ENCODE data around the gene ARL4C.

Gene ARL4C

DNA sequence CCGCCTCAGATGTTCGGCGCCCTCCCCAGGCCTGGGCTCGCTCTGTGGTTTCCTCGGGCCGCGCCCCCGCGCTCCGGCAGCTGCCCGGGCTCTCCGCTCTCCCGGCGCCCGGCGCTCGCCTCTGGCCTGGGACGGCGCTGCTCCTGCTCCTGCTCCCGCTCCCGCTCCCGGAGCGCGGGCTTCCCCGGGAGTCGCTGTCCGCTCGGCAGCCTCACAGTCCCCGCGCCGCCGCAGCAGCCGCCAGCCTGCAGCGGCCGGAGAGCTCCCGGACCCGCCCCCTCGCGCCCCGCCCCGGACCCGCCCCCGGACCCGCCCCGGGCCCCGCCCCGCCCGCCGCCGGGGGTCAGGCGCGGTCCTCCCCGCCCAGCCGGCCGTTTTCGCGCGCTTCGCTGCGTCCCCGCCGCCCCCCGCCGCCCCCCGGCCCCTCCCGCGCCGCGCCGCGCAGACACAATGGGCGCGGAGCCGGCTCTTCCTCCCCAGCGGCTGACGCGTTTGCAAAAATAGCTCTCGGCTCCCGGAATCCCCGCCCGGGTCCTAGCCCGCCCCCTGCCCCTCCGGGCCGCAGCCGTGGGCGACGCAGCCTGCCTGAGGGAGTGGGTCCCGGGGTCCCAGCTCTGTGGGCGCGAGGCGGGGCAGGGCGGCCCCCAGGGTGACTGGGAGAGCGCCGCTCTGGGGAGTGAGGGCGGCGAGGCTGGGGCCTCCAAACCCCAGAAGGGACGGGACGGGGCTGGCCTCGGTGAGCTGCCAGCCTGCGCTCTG is at the start of gene ARL4C:
Gene ARL4C, minus strand, starts transcription at position 247 of the 759 bp plus-strand sequence. CDS start 495 bp downstream, outside the sequence.
- peak; percentile 49 for DNase-seq

DNA sequence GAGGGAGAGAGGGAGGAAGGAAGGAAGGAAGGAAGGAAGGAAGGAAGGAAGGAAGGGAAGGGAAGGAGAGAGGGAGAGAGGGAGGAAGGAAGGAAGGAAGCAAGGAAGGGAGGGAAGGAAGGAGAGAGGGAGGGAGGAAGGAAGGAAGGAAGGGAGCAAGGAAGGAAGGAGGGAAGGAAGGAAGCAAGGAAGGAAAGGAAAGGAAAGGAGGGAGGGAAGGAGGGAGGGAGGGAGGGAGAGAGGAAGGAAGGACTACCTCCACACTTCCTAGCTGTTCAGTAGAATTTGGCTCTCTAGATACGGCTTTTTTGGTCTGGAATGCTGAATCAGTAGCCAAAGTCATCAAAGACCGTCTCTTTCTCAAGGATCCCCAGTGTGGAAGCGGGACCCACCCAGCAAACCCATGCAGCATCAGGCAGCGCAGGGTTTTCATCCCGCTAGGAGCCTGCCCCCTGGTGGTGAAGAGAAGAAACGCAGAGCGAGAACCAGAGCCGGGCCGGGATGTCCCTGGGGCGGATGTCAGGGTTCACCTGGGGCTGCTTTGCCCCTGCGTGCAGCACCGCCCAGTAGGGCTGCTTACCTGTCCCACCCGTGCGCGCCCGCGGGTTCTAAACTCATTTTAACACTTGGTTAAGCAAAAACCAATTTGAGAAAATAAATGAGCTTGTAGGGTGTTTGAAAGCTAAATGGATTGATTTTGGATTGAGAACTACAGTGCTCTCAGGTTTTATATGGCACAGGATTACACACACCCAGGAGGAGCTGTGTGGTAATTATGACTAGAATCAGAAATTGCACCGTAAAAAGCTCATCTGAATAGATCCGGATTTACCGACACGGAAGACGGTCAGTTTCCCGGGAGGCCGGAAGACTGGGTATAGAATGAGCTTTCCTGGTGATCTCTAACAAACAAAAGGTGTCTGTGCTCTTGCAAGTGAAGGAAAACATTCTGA is 48.1 kb upstream of the ARL4C start:
- DNase-seq: peak; percentile 37

DNA sequence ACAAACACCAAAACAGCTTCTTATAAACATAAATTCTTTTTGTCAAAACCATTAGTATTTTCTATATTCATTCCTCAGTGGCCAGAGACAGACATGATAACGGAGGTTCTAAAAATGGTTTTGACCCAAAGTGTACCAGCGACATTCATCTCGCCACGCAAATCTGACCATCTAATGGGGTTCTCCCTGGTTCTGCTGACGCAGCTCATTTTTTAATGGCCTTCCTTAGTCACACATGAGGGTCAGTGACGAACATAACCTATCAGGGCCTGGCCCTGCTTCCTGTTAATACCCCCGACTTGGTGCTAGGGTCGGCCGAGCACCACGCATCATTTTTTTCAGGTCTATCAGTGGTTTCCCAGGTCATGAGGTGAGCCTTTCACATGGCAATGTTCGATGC is 45.9 kb upstream of the ARL4C start:
- no peak for DNase-seq

- no peak for DNase-seq
Measured at GRCh38 chr2:234537929-234538328, 41.0 kb upstream of the ARL4C start.

DNA sequence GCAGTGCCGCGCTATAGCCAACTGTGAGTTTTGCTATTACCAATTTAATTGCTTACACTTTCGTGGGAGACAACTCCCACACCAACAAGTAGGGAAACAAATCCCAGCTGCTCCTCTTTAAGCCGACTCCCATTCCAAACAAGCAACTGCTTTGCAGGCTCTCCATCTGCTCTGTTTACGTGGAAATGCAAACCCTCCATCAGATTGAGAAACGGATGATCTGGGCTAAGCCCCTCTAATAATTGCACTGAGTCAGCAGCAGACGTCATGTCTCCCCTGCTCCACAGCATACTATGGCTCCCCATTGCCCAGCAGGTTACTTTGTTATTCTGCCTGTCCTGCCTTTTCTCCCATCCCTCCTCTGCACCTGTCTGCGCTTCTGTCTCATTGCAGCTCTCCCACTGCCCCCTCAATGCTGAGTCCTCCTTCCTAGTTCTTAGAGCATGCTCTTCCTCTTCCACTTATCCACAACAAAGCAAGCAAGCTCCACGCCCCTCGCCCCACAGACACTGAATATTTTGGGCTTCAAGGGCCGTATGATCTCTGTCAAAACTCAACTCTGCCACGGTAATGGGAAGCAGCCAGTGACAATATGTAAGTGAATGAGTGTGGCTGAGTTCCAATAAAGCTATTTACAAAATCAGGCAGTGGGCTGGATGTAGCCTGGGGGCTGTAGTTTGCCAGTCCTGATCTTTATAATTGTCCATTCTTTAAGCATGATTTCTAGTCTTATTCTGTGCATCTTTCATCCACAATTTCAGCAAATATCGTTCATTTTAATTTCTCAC is 39.5 kb upstream of the ARL4C start:
- DNase-seq: no peak

DNA sequence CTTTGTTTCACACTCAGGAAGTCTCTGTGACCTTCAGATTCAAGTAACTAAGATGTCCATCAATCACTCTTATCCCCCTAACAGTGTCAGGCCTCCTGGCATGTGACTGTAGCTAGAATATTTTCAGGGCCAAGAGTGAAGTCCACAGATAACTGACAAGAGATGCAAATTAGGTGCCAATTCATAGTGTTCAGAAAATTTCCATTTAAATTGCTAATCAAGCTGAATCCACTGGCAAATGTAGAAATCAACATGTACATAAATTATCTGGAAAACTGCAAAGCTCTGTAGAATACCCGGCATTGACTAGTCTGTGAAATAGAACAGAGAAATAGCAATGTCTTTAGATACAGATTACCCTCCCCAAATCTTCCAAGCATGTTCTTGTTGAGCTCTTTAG is 38.6 kb upstream of the ARL4C start:
- no peak for DNase-seq

GRCh38 chr2:234534515-234534914 is 37.6 kb upstream of the ARL4C start:
- no peak for DNase-seq

DNA sequence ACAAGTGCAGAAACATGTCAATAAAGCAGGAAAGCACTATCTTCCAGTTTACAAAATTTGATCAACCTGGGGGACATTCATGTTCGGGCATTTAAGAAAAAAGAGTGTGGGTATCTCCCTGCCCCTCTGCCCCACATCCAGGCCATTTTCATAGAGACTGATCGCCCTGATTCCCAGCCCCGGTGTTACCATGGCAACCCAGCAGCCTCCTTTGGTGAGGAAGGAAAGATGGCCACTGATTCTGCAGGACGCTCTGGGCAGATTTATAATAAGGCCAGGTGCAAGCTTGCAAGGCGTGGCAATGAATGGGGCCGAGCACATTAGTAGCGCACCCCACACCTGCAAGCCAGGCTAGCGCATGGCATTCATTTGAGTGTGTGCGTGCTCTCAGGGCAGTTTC is 36.7 kb upstream of the ARL4C start:
- no peak for DNase-seq

DNA sequence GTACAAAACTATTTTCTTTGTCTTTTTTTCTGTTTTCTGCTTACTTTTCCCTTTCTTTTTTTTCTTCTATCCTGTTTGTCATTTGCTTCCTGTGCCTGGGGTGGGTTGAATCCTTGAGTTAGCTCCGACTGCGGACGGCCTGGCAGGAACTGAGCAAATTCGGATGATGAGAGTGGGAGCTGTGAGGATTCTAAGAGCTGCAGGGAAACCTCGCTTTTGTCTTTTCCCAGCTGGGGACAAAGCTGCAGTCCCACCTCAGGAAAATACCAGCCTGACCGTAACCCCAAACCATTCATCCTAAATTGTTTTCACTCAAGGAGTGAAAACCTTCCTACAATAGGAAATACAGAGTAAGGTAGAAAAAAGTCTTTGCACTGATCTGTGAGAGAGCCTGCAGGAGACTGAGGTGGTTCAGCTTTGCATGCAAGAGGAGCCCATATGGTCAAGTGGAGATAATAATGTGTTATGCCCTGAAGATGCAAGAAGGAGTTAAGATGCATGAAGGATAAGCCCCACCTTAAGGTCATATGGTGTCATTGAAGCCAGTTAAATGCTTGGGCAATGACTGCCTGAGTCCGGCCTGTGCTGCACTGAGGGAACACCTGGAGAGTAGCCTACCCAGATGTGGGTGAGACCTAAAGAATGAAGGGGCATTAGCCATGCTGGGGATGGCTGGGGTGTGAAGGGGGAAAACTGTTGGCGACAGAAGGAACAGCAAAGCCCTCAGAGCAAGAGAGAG is 31.7 kb upstream of the ARL4C start:
- no peak for DNase-seq

DNA sequence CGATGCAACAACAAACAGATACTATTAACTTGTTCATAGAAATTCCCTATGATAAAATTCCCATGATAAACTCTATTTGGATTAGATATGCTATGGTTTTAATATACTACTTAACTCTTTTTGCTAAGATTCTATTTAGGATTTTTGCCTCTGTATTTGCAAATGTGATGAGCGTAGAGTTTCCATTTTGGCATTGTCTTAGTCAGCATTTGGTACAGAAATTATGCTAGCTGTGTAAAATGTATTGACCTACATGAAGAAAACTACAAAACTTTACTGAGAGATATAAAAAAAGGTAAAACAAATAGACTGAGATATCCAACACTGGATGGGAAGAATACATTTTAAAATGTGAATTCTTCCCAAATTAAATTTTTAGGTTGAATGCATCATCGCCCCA is 29.8 kb upstream of the ARL4C start:
- no peak for DNase-seq

- DNase-seq: no peak
Measured at GRCh38 chr2:234521536-234521935, 24.7 kb upstream of the ARL4C start.

GRCh38 chr2:234518986-234519642 is 22.2 kb upstream of the ARL4C start:
- no peak for DNase-seq

- DNase-seq: no peak
Measured at GRCh38 chr2:234517971-234518370, 21.1 kb upstream of the ARL4C start.

DNA sequence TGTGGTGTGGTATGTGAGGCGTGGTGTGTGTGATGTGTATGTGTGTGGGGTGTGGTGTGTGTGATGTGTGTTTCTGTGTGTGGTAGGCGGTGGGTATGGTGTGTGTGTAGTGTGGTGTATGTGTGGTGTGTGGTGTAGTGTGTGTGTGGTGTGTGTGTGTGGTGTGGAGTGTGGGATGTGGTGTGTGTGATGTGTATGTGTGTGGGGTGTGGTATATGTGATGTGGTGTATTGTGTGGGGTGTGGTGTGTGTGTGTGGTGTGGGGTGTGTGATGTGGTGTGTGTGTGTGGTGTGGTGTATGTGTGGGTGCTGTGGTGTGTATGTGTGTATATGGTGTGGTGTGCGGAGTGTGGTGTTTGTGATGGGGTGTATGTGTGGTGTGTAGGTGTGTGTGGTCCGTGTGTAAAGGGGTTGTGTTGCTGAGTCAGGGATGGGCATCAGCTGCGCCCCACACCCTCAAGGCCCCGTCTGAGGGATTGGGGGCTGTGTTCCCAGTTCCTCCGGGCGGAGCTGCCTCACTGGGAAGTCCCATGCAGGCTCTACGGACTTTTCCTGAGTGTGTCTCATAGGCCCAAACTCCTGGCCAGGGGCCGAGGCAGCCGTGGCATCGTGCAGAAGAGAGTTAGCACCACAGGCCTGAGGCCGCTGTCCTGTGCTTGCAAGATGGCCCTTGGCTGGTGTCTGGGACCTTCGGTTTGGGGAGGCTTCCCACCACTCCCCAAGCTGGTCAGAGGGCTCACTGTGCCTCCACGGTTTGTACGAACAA is 18.2 kb upstream of the ARL4C start:
- DNase-seq: no peak

- DNase-seq: no peak
Measured at GRCh38 chr2:234514099-234514498, 17.2 kb upstream of the ARL4C start.

DNA sequence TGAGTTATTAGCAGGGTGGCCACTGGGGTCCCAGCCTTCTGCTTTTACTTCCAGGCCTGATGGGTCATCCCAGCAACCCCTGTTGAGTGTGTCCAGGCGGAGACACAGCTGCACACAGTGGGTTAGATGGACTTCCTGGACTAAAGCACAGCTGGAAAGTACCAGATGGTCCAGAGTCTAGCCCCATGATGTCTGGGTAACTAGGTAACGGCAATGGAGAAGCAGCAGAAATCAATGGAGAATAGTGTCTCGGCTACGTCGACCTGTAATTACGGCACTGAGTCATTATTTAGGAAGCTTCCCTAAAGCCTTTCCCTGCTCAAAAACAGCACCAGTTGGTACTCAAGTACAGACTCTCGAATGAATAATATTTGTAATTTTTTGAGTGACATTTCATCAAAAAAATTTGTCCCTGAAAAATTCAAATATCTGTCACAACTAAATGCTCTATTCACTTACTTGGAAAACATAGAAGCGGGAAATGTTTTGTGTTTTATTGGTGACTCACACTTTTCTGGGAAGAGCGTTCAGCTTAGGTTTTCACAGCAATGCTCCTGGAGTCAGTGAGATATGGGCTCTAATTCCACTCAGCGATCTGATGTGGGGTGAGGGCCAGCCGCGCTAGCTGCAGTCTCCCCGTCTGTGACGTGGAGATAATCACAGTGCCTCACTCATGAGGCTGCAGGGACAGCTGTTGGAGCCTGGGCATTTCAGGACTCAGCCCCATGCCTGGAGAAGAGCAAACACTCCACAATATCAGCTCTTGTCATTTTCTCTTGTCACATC is 16.2 kb upstream of the ARL4C start:
- DNase-seq: no peak

- DNase-seq: peak; percentile 20
Measured at GRCh38 chr2:234502919-234503285, 6.0 kb upstream of the ARL4C start.

- peak; percentile 72 for DNase-seq
Measured at GRCh38 chr2:234502285-234502918, 5.5 kb upstream of the ARL4C start.

- DNase-seq: peak; percentile 51
Measured at GRCh38 chr2:234500394-234501006, 3.6 kb upstream of the ARL4C start.

Data from NCI-H226 (cell line).